Measurements from ENCODE around the gene DHRSX. TPM values are rescaled to one million over a fixed set of nuclear protein-coding genes. Genes with fewer than 3 reads are reported as not detected.

Gene DHRSX
- total RNA-seq, 2 donors from 2014 or later: 24.2 to 37.1 TPM

- H3K4me1 ChIP-seq (replicated peaks): no peaks in the 10 kb centered on the region
- peak overlapping the region; percentile 66 to 68 for H3K27ac ChIP-seq
- intact Hi-C loops (cut with DNase I): loop anchor here (5.0 kb wide), 1 partner anchor 96 kb away; no protein-coding TSS in a partner anchor
- H3K36me3 ChIP-seq: no peaks in the 10 kb centered on the region
- H3K9me3 ChIP-seq: no peaks in the 10 kb centered on the region
- 40% methylated on average over 9 of the region's 9 CpGs for WGBS
- H3K27me3 ChIP-seq (replicated peaks; ENCODE audit: insufficient read depth): no peaks in the 10 kb centered on the region
- peak; percentile 54 for DNase-seq (ENCODE audit: low spot score)
- peak; percentile 72 for TF ChIP-seq POLR2AphosphoS5 (IDR thresholded peaks at IDR 0.05)
- TF ChIP-seq, protein P1, sequence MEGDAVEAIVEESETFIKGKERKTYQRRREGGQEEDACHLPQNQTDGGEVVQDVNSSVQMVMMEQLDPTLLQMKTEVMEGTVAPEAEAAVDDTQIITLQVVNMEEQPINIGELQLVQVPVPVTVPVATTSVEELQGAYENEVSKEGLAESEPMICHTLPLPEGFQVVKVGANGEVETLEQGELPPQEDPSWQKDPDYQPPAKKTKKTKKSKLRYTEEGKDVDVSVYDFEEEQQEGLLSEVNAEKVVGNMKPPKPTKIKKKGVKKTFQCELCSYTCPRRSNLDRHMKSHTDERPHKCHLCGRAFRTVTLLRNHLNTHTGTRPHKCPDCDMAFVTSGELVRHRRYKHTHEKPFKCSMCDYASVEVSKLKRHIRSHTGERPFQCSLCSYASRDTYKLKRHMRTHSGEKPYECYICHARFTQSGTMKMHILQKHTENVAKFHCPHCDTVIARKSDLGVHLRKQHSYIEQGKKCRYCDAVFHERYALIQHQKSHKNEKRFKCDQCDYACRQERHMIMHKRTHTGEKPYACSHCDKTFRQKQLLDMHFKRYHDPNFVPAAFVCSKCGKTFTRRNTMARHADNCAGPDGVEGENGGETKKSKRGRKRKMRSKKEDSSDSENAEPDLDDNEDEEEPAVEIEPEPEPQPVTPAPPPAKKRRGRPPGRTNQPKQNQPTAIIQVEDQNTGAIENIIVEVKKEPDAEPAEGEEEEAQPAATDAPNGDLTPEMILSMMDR (IDR thresholded peaks at IDR 0.05): no peak
- TF ChIP-seq POLR2A (IDR thresholded peaks at IDR 0.05): no peak
- peak overlapping the region in 1 of 2 donors; percentile 2 for H3K4me3 ChIP-seq
These were observed 99.6 kb downstream of the DHRSX start for GRCh38 chrX:2401201-2401589.

DNA sequence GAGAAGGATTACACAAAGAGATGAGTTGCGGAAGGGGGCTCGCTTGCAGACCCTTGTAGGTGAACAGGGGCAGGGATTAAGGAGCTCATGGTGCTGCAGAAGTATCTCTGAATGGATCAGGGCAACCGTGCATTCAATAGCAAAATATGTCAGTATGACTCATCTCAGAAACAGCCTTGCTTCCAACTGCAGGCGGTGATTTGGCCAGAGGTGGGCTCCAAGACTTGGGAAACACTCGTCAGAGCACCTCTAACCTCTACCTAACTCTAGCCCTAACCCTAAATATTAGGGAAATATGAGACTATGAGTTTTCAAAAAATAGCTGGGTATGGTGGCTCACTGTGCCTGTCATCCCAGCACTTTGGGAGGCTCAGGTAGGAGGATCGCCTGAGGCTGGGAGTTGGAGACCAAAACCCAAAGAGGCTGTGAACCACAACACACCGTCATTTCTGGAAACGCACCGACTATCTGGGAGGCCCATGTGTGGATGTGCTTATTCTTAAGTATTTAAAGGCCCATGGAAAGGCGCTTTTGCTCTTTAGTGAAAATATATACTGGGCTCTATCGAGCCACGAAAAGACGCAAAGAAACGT, 102.6 kb downstream of the DHRSX start:
- Histone ChIP-seq H3K4me3 (no peak overlapping the region), H3K9me3 (no peaks in the 10 kb centered on the region), H3K36me3 (no peaks in the 10 kb centered on the region), H3K4me1 (replicated peaks) (no peaks in the 10 kb centered on the region), H3K27me3 (replicated peaks; ENCODE audit: insufficient read depth) (no peaks in the 10 kb centered on the region), H3K27ac (no peak overlapping the region)
- intact Hi-C loops (cut with DNase I): no loop called here
- 91% methylated on average over 14 of the region's 14 CpGs for WGBS
- TF ChIP-seq POLR2AphosphoS5 (IDR thresholded peaks at IDR 0.05) (no peak), POLR2A (IDR thresholded peaks at IDR 0.05) (no peak)
- TF ChIP-seq, protein P1 (IDR thresholded peaks at IDR 0.05): no peak
- no peak for DNase-seq (ENCODE audit: low spot score)

DNA sequence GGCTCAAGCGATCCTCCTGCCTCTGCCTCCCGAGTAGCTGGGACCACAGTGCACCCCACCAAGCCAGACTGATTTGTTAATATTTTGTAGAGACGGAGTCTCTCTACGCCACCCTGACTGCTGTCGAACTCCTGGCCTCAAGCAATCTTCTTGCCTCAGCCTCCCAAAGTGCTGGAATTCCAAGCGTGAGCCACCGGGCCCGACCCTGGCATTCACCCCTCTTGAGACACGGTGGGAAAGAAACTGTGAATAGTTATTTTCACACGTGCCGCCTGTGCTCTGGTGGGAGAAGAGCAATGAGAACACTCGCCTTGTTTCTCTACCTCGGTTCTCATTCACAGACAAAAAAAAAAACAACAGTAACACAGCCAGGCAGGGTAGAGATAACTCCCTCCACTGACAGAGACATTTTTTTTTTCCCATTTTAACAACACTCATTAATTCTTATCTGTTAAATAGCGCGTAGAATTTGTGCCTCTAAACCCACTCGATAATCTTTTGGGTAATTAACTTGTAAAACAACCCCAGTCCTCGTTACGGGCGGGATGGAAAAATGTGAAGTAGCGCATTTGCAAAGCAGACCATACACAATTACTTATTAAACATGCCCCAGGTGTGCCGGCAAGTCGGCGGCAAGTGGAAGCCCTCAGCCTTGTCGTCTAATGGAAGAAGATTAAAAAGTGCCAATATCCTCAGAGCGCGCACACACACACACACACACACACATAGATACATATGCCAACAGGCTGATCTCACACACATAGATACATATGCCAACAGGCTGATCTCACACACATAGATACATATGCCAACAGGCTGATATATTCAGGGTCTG, 103.3 kb downstream of the DHRSX start:
- no peak for DNase-seq (ENCODE audit: low spot score)
- WGBS: 69% methylated on average over 26 of the region's 26 CpGs
- Histone ChIP-seq H3K27ac (no peak overlapping the region), H3K4me3 (no peak overlapping the region), H3K4me1 (replicated peaks) (no peaks in the 10 kb centered on the region), H3K36me3 (no peaks in the 10 kb centered on the region), H3K9me3 (no peaks in the 10 kb centered on the region), H3K27me3 (replicated peaks; ENCODE audit: insufficient read depth) (no peaks in the 10 kb centered on the region)
- TF ChIP-seq, protein P1 (IDR thresholded peaks at IDR 0.05): no peak
- TF ChIP-seq POLR2A (IDR thresholded peaks at IDR 0.05) (no peak), POLR2AphosphoS5 (IDR thresholded peaks at IDR 0.05) (no peak)
- intact Hi-C loops (cut with DNase I): no loop called here

DNA sequence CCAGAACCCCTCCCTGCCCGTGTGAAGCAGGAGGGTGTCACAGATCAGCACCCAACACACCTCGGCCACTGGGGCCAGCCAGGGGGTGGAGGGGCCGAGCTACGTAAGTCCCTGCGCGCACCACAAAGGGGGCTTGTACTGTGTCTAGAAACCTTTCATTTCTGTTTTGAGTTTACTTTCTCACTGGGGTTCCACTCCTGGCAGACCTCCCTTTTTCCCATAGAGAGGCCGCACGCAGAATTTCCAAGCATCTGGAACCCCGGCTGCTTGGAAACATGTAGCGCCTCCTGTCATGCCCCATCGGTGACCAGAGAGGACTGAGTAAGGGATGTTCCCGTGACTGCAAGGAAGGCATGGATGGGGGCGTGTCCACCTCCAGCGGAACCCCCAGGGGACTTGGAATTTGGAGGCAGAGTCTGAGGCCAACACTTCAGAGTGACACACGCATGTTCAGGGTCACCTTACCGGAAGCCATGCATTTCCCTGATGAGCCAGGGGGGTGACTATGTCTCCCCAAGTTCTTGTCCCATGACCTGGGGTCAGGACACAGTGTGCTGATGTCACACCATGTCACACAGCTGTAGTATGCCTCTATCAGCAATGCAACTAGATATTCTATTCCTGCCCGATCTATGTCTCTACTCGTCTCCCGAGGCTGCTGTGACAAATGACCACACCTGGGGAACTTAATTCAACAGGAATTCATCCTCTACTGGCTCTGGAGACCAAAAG, 105.3 kb downstream of the DHRSX start:
- H3K9me3 ChIP-seq: no peaks in the 10 kb centered on the region
- no peaks in the 10 kb centered on the region for H3K27me3 ChIP-seq (replicated peaks; ENCODE audit: insufficient read depth)
- no peak for DNase-seq (ENCODE audit: low spot score)
- H3K4me3 ChIP-seq: no peak overlapping the region
- WGBS: 85% methylated on average over 18 of the region's 19 CpGs
- intact Hi-C loops (cut with DNase I): no loop called here
- TF ChIP-seq POLR2A (IDR thresholded peaks at IDR 0.05): no peak
- TF ChIP-seq, protein P1 (IDR thresholded peaks at IDR 0.05): no peak
- TF ChIP-seq POLR2AphosphoS5 (IDR thresholded peaks at IDR 0.05): no peak
- H3K27ac ChIP-seq: no peak overlapping the region
- no peaks in the 10 kb centered on the region for H3K4me1 ChIP-seq (replicated peaks)
- no peaks in the 10 kb centered on the region for H3K36me3 ChIP-seq

Measured in prostate gland (tissue), 2 donors.